MM.1S (cell line): ENCODE data around the gene CHN2.

ENCODE experiments used
- EZH2 ChIP-seq: fragments of 300-600 bp; sonication (generic); optimal IDR thresholded peaks from 2 replicates; pipeline ENCODE3; 2017; ENCODE audit warnings: low read depth, mild to moderate bottlenecking, antibody characterized with exemption, low read length, mixed read lengths
- EZH2phosphoT487 ChIP-seq: fragments of 300-600 bp; sonication (generic); IDR thresholded peaks from 2 replicates; pipeline ENCODE4 v1.6.1; 2018; ENCODE audit warnings: antibody characterized with exemption, low read length
- TF ChIP-seq, protein P1 (sequence below): fragments of 300-600 bp; sonication (generic); IDR thresholded peaks from 2 replicates; pipeline ENCODE4 v1.5.1; 2016; ENCODE audit warnings: antibody characterized with exemption, low read length, mixed read lengths

- TF ChIP-seq EZH2 (no peak), EZH2phosphoT487 (no peak)
- TF ChIP-seq, protein P1, sequence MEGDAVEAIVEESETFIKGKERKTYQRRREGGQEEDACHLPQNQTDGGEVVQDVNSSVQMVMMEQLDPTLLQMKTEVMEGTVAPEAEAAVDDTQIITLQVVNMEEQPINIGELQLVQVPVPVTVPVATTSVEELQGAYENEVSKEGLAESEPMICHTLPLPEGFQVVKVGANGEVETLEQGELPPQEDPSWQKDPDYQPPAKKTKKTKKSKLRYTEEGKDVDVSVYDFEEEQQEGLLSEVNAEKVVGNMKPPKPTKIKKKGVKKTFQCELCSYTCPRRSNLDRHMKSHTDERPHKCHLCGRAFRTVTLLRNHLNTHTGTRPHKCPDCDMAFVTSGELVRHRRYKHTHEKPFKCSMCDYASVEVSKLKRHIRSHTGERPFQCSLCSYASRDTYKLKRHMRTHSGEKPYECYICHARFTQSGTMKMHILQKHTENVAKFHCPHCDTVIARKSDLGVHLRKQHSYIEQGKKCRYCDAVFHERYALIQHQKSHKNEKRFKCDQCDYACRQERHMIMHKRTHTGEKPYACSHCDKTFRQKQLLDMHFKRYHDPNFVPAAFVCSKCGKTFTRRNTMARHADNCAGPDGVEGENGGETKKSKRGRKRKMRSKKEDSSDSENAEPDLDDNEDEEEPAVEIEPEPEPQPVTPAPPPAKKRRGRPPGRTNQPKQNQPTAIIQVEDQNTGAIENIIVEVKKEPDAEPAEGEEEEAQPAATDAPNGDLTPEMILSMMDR: no peak
Measured at GRCh38 chr7:29458933-29459332, 264.4 kb downstream of the CHN2 start.
